GM21390 (cell line): ENCODE results near the gene TMPRSS7.
A peak's percentile ranks its signal among the peaks of the same experiment; 100 is the strongest.

Experiments
- ATAC-seq: cut with Tn5 transposase; IDR thresholded peaks from one replicate; pipeline ENCODE4 v1.9.1; 2021; ENCODE audit not compliant: unreplicated experiment

Gene TMPRSS7, protein sequence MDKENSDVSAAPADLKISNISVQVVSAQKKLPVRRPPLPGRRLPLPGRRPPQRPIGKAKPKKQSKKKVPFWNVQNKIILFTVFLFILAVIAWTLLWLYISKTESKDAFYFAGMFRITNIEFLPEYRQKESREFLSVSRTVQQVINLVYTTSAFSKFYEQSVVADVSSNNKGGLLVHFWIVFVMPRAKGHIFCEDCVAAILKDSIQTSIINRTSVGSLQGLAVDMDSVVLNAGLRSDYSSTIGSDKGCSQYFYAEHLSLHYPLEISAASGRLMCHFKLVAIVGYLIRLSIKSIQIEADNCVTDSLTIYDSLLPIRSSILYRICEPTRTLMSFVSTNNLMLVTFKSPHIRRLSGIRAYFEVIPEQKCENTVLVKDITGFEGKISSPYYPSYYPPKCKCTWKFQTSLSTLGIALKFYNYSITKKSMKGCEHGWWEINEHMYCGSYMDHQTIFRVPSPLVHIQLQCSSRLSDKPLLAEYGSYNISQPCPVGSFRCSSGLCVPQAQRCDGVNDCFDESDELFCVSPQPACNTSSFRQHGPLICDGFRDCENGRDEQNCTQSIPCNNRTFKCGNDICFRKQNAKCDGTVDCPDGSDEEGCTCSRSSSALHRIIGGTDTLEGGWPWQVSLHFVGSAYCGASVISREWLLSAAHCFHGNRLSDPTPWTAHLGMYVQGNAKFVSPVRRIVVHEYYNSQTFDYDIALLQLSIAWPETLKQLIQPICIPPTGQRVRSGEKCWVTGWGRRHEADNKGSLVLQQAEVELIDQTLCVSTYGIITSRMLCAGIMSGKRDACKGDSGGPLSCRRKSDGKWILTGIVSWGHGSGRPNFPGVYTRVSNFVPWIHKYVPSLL

DNA sequence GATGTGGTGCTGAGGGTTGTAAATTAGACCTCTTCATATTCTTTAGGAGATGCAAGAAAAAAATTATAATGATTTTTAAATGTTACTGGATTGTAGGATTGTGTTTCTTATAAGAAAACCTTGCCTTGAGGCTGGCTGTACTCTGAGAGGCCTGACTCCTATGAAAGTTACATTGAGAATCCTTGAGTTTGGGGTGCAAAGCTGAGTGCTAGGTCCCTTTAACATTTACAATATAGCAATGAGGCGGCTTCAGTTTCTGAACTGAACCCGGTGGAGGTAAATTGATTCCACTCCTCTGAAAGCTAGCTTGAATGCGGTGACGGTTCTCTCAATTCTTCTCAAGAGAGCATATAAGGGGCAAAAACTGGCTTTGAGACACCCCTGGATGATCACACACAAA, at the start of gene TMPRSS7:
TMPRSS7 (plus strand) TSS at position 301 of the 400 bp plus-strand sequence. CDS start 110 bp downstream, outside the sequence.
- no peak for ATAC-seq

DNA sequence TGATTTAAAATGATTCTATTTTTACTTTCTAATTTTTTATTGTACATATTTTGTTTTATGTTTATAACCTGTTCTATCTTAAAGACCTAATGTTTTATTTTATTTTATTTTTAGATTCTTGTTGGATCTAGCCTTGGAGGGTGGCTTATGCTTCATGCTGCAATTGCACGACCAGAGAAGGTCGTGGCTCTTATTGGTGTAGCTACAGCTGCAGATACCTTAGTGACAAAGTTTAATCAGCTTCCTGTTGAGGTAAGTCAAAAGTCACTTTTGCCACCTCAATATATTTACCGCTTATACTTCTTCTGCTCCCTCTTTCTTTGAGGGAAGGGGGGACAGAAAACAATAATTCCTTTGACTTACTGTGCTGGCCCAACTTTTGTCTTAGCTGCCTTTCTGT, 47.7 kb upstream of the TMPRSS7 start:
- ATAC-seq = no peak

DNA sequence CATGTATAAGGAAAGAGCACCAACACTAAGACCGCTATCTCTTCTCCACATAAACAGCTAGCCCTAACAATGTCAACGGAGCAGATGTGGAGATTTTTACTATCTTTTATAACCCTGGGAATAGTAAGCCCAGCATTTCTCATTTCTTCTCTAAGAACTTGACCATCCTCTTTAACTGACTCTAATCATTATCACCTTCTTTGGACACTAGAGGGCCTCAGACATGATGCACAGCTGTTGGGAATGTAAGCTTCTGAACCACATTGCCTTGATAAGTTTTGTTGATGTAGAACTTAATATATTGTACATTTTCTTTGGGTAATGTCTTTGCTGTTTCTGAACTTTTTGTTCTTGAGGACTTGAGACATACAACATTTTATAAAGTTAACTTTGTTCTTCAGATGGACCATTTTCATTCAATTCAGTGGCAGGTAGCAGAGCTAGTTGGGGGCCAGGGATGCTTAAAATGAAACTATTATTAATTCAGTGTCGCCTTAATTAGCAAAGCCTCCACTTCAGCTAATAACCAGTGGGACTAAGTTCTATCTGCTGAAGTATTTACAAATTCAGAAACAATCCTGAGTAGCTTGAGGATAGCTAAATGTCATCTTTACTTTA, 45.4 kb upstream of the TMPRSS7 start:
- ATAC-seq = peak; percentile 97

DNA sequence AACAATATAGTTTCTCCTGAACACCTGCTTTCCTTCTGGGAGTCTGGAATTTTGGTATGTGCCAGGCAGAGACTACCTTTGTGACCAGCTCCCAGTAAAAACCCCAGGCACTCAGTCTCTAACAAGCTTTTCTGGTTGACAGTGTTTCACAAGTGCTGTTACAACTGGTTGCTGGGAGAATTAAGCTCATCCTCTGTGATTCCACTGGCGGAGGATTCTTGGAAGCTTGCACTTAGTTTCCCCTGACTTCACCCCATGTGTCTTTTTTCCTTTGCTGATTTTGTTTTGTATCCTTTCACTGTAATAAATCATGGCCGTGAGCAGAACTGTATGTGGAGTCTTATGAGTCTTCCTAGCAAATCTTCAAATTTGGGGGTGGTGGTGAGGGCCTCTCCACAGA, 41.5 kb upstream of the TMPRSS7 start:
- no peak for ATAC-seq

DNA sequence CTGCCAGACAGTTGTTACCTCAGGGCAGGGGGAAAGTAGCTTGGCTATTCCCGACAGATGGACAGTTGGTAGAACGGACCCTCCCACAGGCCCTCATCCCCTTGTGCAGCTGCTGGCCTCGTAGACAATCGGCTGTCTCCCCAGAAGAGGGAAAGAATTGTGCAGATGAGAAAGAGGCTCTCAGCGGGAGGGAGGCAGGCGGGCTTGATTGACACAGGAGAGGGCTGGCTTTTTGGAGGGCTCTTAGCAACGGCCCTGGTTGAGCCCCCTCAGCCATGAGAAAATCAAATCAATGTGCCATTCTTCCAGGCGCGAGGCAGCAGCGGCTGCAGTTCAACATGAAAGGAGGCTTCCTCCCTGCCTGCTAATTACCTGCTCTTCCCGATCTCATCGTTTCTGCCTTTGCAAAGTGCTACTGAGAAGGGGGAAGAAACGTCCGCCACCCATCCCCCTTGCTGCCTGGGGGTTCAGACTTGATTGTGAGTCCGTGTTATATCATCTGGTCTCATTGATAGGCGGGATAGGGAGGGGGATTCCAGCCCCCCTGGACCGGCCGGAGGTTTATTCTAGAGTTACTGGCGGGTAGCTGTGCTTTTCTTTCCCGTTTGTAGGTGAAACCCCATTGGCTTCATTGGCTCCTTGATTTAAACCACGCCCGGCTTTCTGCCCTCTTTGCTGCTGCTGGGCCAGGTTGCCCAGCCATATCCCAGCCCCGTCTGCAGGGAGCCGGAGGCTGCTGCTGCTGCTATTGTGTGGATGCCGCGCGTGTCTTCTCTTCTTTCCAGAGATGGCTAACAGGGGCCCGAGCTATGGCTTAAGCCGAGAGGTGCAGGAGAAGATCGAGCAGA, 35.7 kb upstream of the TMPRSS7 start, which contains the start of gene TAGLN3:
TAGLN3 (plus strand) TSS at position 287 of the 848 bp plus-strand sequence; CDS start at position 788, 501 bp downstream.
- peak; percentile 45 for ATAC-seq

DNA sequence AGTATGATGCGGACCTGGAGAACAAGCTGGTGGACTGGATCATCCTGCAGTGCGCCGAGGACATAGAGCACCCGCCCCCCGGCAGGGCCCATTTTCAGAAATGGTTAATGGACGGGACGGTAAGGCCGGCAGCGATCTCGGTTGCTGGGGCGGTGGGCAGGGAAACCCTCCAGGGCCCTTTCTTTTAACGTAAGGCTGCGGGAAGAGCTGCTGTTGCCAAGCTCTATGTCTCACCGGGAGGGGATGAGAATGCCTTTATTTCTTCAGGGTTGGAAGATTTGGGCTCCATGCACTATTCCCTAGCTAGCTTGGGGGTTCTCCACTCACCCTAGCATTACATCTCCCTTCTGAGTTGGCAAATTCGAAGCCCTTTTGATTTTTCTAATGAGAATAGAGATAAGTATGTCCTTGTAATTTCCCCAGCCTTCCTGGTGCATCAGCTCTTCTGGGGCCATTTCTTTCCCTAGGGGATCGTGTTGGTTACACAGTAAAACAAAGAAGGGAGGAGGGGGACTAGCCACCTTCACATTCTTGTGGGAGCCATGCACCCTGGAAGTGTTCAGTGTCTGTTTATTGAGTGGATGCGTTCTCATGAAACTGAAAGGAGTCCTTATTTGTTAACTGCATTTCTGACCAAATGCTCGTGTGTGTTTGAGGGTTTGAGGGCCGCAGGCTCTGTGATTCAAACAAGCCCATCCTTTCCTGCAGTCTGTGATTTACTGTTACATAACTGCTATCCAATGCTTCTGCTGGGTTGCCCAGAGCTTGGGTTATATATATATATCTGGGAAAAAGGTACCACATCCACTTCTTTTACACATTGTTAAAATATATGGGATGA, 34.8 kb upstream of the TMPRSS7 start:
- peak; percentile 10 for ATAC-seq

DNA sequence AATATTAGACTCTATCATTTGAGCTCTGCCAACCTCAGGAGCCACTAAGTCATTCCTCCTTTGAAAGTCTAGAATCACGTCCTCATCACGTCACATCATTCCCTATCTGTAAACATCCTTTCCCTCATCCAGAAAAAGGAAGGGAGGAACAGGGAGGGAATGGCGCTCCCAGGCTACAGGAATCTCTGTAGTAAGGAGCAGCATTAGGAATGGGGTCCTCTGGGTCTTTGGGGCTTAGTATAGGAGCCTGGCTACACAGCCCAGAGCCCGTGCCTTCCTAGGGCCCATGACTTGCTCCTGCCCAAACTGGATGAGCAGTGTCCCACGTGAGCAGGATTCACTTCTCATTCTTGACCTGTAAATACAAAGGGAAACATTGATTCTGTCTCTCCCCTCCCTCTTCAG, 34.2 kb upstream of the TMPRSS7 start:
- ATAC-seq = no peak

DNA sequence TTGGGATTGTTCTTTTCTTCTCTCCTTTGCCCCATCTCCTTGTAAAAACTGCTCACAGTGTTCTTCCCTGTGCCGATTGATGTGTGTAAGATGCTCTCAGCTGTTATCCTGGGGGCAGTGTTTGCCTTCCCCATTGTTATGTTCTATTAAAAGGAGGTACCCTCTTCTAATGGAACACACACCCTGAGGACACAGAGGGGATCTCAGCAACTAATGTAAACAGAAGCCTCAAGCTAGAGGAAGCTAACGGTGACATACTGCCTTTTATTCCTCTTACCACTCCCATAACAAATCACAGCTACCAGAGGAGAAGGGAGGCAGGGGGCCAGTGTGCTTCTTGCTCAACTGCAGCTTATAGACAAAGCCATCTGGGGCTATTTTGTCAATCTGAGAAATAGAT, 33.6 kb upstream of the TMPRSS7 start:
- no peak for ATAC-seq

DNA sequence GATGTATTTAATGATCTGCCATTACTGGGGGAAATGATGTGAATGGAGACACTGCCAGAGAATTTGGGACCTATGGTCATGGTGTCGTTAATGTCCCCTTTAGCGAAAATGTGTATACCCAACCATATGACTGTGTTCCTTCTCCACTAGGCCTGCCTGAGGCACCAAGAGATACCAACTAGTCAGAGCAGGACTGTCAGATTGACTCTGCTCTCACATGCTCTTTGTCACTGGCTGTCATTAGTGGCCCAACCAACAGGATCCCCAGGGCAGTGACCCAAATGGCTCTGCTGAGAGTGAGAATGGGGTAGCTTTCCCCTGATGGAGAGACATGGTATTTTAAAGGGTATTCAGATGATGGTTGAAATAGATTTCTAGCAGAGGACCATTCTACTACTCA, 33.0 kb upstream of the TMPRSS7 start:
- ATAC-seq = no peak

DNA sequence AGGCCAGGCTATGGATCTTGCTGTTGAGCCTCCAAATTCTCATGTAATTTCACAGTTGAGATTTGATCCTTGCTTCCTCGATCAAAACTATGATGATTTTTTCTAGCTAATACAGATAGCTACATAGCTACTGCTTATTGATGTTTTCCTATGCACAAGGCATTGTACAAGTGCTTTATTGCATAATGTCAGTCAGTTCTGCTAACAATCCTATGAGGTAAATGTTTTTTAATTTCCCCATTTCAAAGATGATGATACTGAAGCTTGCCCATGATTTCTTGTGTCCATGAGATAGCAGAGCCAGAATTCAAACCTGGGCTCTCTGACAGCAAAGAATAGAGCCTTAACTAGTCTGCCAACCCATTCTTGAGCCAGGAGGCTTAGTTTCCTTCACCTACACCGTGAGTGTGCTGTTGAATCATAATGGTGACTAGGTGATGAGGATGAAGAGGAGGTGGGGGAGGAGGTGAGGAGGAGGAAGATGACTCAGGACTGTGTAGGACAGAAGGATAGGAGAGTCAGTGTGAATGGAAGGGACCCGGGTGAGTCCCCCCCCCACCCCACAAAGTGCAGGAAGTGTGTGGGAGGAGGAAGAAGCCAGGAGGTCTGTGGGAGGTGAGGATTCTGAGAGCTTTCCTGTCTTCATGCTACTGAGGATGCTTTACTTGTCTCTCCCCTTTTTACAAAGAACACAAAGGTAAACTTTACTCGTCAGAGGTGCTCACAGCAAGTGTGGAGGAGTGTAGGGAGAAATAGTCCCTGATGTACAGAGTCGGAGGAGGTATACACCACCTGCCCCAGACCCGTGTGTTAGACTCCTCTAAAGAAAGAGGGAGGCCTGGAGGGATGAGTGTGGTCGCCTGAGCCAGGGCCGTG, 32.2 kb upstream of the TMPRSS7 start:
- ATAC-seq = no peak

DNA sequence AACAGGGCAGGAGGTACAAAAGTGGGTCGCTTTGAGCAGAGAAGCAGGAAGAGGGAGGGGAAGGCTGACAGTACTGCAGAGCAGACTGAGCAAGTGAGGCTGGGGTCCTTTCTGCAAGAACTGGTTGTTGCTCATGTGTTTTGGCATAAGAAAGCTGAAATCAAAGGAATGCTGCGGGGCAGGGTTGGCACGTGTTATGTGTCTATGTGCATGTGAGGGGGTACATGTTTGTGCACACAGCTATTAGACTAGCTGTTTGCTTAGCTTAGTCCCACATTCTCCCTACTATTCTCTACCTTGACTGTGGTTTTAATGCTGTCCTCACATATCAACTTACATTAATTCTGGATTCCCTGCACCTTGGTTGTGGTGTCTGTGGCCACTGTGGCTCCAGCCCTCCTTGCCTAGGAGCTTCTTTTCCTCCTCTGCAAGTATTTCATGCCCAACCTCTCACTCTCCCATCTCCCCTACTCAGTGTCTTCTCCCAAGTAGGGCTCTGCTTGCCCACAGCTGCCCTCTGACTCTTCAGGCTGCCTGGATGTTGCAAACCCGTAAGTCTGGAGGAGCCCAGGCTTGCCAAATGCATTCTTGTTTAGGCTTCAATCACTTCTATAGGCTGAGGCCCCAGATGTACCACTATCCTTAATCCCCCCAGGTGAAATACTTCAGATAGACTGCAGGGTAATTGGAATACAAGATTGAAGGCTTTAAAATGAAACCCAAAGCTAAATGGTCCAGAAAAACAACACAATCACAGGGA, 31.0 kb upstream of the TMPRSS7 start:
- no peak for ATAC-seq

DNA sequence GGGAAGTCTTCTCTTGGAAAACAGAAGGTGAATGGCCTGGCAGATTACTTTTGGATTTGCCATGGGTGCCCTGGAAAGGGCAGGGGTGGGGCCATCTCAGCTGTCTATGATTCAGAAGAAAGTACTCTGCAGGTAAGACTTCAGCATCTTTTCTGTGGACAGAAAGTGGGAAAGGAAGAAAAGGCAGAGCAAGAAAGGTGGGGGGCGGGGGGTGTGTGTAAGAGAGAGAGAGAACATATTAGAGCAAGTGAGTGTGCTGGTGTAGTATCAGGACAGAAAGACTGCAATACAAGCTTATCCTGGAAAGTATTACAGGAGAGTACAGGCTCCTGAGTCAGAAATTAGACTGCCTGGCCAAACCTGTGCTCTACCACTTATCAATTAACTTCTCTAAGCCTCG, 30.3 kb upstream of the TMPRSS7 start:
- no peak for ATAC-seq

DNA sequence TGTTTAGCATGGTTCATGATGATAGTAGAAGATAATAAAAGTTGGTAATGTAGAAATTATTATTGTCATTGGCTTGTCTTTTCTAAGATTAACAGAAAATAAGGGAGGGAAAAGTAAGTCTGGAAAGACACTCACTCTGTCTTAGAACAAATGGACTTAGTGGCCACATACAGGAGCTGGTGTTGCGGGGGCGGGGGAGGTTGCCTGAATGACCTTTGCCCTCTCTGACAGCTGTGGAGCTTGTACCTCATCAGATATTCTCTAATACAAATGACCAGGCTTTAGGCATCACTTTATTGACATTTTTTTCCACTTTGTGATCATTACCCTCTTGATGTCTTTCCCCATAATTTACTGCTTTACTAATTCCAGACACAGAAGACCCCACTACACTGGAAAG, 29.9 kb upstream of the TMPRSS7 start:
- no peak for ATAC-seq

DNA sequence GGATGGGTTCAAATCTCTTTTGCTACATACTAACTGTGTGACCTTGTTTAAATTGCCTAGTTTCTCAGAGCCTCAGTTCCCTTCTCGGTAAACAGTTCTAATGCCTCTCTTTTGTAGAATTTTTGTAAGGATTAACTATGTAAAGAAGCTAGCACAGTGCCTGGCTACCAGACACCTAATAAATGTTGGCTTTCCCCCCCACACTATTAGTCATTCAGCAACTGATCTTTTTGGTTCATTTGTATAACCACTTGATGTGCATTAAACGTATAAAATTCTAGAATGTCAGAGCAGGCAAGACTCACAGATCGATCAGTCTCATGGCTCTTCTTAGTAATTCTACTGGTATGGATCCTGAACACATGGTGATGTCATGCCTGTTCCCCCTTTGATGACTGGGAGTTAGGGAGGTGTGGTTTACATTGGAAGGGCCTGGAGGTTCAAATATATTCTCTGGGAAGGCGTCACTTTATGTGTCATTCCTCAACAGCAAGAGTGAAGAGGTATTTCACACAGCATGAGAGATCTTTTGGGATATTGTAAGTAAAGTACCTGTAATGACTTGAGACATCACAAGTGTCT, 29.4 kb upstream of the TMPRSS7 start:
- ATAC-seq = no peak

DNA sequence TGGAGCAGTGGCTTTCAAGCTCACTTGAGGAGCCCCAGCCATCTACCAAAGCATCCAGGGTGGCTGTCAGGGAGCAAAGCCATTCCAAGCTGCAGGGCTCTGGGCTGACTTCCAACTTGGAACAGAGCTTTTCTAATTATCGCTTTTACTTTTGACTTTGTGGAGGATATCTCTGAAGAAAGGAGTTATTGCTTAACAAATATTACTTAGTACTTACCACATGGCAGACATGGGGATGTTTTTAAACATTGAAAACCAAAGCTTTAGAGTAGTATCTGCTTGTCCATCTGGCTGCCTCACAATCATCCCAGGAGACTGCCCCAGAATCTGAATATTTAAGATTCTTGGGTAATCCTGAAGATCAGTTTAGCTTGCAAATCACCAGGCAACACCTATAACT, 26.9 kb upstream of the TMPRSS7 start:
- no peak for ATAC-seq

DNA sequence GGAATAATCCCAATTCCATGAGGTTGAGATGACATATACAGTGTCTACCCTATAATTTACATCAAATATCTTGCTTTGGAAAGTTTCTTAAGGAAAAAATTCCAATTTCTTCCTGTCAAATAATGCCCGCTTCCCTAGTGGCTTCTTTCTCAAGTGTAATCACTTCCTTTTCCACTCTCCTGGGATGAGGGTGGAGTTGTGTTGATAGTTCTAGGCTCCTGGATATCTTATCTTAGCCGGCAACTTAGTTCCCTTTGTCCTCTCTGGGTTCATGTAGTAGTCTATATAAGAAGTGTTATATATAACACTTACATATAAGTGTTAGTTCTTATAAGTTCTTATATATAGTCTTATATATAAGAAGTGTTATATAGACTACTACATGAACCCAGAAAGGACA, 24.9 kb upstream of the TMPRSS7 start:
- no peak for ATAC-seq

DNA sequence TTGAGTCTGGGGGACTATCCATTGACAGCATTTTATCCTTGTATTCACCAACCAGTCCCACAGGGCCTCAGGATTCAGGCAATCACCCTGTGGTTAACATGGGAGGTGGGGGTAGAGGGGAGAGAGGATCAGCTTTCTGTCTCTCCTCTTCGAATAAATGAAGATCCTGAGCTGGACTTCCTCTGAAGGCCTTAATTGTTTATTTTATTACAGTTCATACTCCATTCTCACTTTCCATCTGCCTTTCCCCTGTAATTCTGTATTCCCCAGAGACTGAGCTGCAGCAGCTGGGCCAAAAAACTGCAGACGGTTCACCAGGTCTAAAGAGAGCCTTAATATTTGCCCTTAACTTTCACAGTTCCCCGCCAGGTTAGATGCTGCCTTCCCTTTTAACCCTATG, 23.9 kb upstream of the TMPRSS7 start:
- ATAC-seq = no peak
